ENCODE results near the gene MYRFL. TPM values are rescaled to one million over a fixed set of nuclear protein-coding genes. Genes with fewer than 3 reads are reported as not detected.

Gene MYRFL
- total RNA-seq, 1 donor from 2014 or later = 0.43 TPM

GRCh38 chr12:69868695-69869094 lies 43.7 kb downstream of the MYRFL start:
- TF ChIP-seq CTCF (conservative IDR thresholded peaks at IDR 0.05) = no peak
- no peak for DNase-seq (ENCODE audit: extremely low spot score, unreplicated experiment)
- no peaks in the 10 kb centered on the region for H3K36me3 Mint-ChIP-seq
- H3K4me1 Mint-ChIP-seq (ENCODE audit: unreplicated experiment) = no peaks in the 10 kb centered on the region
- H3K27ac Mint-ChIP-seq = no peak overlapping the region
- no peaks in the 10 kb centered on the region for H3K27me3 Mint-ChIP-seq
- no peak overlapping the region for H3K4me3 Mint-ChIP-seq
- no peaks in the 10 kb centered on the region for H3K9me3 Mint-ChIP-seq

GRCh38 chr12:69872804-69873203 lies 47.8 kb downstream of the MYRFL start:
- Mint-ChIP-seq H3K36me3 (no peaks in the 10 kb centered on the region), H3K4me1 (ENCODE audit: unreplicated experiment) (no peaks in the 10 kb centered on the region), H3K9me3 (no peaks in the 10 kb centered on the region), H3K27ac (no peak overlapping the region), H3K4me3 (no peak overlapping the region), H3K27me3 (peaks cover 3% of the 10 kb centered on the region)
- no peak for DNase-seq (ENCODE audit: extremely low spot score, unreplicated experiment)
- no peak for TF ChIP-seq CTCF (conservative IDR thresholded peaks at IDR 0.05)

- Mint-ChIP-seq H3K9me3 (no peaks in the 10 kb centered on the region), H3K4me3 (no peak overlapping the region), H3K27ac (no peak overlapping the region), H3K36me3 (no peaks in the 10 kb centered on the region), H3K27me3 (peaks cover 3% of the 10 kb centered on the region), H3K4me1 (ENCODE audit: unreplicated experiment) (no peaks in the 10 kb centered on the region)
- DNase-seq (ENCODE audit: extremely low spot score, unreplicated experiment) = no peak
- TF ChIP-seq CTCF (conservative IDR thresholded peaks at IDR 0.05) = no peak
Measured at GRCh38 chr12:69873429-69873828, 48.4 kb downstream of the MYRFL start.

GRCh38 chr12:69874606-69875005 lies 49.6 kb downstream of the MYRFL start:
- peaks cover 8% of the 10 kb centered on the region for H3K4me1 Mint-ChIP-seq (ENCODE audit: unreplicated experiment)
- no peak for DNase-seq (ENCODE audit: extremely low spot score, unreplicated experiment)
- H3K27me3 Mint-ChIP-seq = peaks cover 10% of the 10 kb centered on the region
- H3K4me3 Mint-ChIP-seq = no peak overlapping the region
- TF ChIP-seq CTCF (conservative IDR thresholded peaks at IDR 0.05) = no peak
- H3K9me3 Mint-ChIP-seq = no peaks in the 10 kb centered on the region
- no peak overlapping the region for H3K27ac Mint-ChIP-seq
- no peaks in the 10 kb centered on the region for H3K36me3 Mint-ChIP-seq

GRCh38 chr12:69875416-69875935 lies 50.4 kb downstream of the MYRFL start:
- peaks cover 8% of the 10 kb centered on the region for H3K4me1 Mint-ChIP-seq (ENCODE audit: unreplicated experiment)
- H3K27ac Mint-ChIP-seq = no peak overlapping the region
- no peak for DNase-seq (ENCODE audit: extremely low spot score, unreplicated experiment)
- TF ChIP-seq CTCF (conservative IDR thresholded peaks at IDR 0.05) = no peak
- no peaks in the 10 kb centered on the region for H3K9me3 Mint-ChIP-seq
- no peaks in the 10 kb centered on the region for H3K36me3 Mint-ChIP-seq
- peaks cover 10% of the 10 kb centered on the region for H3K27me3 Mint-ChIP-seq
- no peak overlapping the region for H3K4me3 Mint-ChIP-seq

All from type B pancreatic cell (in vitro differentiated cells).